ENCODE results near the gene STX11.
A peak's percentile ranks its signal among the peaks of the same experiment; 100 is the strongest.

Gene STX11

DNA sequence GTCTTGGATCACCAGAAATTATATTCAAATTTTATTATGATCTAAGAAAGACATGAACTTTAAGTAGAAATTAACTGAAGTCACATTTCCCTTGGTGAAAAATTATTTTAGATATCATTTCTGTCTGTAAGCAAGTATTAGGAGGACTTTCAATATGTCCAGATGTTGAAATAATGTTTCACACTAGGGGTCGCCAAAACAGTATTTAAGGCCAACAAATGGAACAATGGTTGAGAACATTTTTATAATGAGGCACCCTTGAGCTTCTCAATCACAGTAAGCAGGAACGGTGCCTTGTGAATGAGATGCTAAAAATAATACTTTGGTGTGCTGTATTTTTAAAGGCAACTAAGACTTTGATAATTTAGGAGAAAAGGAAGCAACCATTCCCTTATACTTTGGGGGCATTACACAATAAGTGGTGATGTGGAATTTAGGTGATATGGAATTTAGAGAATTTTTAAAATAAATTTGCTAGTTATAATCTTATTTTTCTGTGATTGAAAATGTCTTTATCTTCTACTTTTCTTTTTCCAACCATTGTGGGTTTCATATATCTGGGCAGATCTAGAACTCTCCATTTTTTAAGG lies 45.3 kb upstream of the STX11 start:
- DNase-seq = peak; percentile 63
- Histone ChIP-seq H3K4me1 (ENCODE audit: low read length) (no peaks in the 10 kb centered on the region), H3K9me2 (replicated peaks; ENCODE audit: insufficient read depth, low read length) (no peaks in the 10 kb centered on the region), H3K9me3 (replicated peaks; ENCODE audit: insufficient read depth, low read length) (no peaks in the 10 kb centered on the region), H3K4me3 (ENCODE audit: low read length) (no peak overlapping the region), H3K36me3 (replicated peaks; ENCODE audit: insufficient read depth, low read length) (no peaks in the 10 kb centered on the region), H3K9ac (ENCODE audit: low read length) (no peak overlapping the region), H4K20me1 (ENCODE audit: insufficient read depth, low read length) (no peaks in the 10 kb centered on the region), H3K4me2 (ENCODE audit: low read depth, low read length) (no peak overlapping the region), H3K79me2 (ENCODE audit: low read length) (no peaks in the 10 kb centered on the region), H3F3A (ENCODE audit: insufficient read depth, low read length) (no peaks in the 10 kb centered on the region), H3K27ac (ENCODE audit: low read length) (no peak overlapping the region), H2AFZ (ENCODE audit: low read length) (no peak overlapping the region), H3K27me3 (replicated peaks; ENCODE audit: insufficient read depth, low read length) (no peaks in the 10 kb centered on the region)
- TF ChIP-seq EZH2phosphoT487 (IDR thresholded peaks at IDR 0.05; ENCODE audit: low read length) (no peak), EZH2 (optimal IDR thresholded peaks at IDR 0.05; ENCODE audit: low read depth, low read length) (no peak)
- TF ChIP-seq, protein P1, sequence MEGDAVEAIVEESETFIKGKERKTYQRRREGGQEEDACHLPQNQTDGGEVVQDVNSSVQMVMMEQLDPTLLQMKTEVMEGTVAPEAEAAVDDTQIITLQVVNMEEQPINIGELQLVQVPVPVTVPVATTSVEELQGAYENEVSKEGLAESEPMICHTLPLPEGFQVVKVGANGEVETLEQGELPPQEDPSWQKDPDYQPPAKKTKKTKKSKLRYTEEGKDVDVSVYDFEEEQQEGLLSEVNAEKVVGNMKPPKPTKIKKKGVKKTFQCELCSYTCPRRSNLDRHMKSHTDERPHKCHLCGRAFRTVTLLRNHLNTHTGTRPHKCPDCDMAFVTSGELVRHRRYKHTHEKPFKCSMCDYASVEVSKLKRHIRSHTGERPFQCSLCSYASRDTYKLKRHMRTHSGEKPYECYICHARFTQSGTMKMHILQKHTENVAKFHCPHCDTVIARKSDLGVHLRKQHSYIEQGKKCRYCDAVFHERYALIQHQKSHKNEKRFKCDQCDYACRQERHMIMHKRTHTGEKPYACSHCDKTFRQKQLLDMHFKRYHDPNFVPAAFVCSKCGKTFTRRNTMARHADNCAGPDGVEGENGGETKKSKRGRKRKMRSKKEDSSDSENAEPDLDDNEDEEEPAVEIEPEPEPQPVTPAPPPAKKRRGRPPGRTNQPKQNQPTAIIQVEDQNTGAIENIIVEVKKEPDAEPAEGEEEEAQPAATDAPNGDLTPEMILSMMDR (IDR thresholded peaks at IDR 0.05; ENCODE audit: low read length) = peak; percentile 45

- Histone ChIP-seq H3F3A (ENCODE audit: insufficient read depth, low read length) (no peaks in the 10 kb centered on the region), H2AFZ (ENCODE audit: low read length) (no peak overlapping the region), H3K4me2 (ENCODE audit: low read depth, low read length) (no peak overlapping the region), H3K4me3 (ENCODE audit: low read length) (no peak overlapping the region), H3K4me1 (ENCODE audit: low read length) (no peaks in the 10 kb centered on the region), H3K27me3 (replicated peaks; ENCODE audit: insufficient read depth, low read length) (no peaks in the 10 kb centered on the region), H3K9me3 (replicated peaks; ENCODE audit: insufficient read depth, low read length) (no peaks in the 10 kb centered on the region), H3K9ac (ENCODE audit: low read length) (no peak overlapping the region), H3K27ac (ENCODE audit: low read length) (no peak overlapping the region), H3K36me3 (replicated peaks; ENCODE audit: insufficient read depth, low read length) (no peaks in the 10 kb centered on the region), H3K79me2 (ENCODE audit: low read length) (no peaks in the 10 kb centered on the region), H4K20me1 (ENCODE audit: insufficient read depth, low read length) (no peaks in the 10 kb centered on the region), H3K9me2 (replicated peaks; ENCODE audit: insufficient read depth, low read length) (no peaks in the 10 kb centered on the region)
- TF ChIP-seq, protein P1 (IDR thresholded peaks at IDR 0.05; ENCODE audit: low read length) = no peak
- no peak for TF ChIP-seq EZH2phosphoT487 (IDR thresholded peaks at IDR 0.05; ENCODE audit: low read length)
- no peak for TF ChIP-seq EZH2 (optimal IDR thresholded peaks at IDR 0.05; ENCODE audit: low read depth, low read length)
- no peak for DNase-seq
Measured at GRCh38 chr6:144106206-144106605, 44.1 kb upstream of the STX11 start.

- Histone ChIP-seq H3K27ac (ENCODE audit: low read length) (no peak overlapping the region), H2AFZ (ENCODE audit: low read length) (no peak overlapping the region), H3K9ac (ENCODE audit: low read length) (no peak overlapping the region), H3K9me2 (replicated peaks; ENCODE audit: insufficient read depth, low read length) (no peaks in the 10 kb centered on the region), H3K9me3 (replicated peaks; ENCODE audit: insufficient read depth, low read length) (no peaks in the 10 kb centered on the region), H3K4me1 (ENCODE audit: low read length) (no peaks in the 10 kb centered on the region), H3F3A (ENCODE audit: insufficient read depth, low read length) (no peaks in the 10 kb centered on the region), H3K4me2 (ENCODE audit: low read depth, low read length) (no peak overlapping the region), H3K79me2 (ENCODE audit: low read length) (no peaks in the 10 kb centered on the region), H3K4me3 (ENCODE audit: low read length) (no peak overlapping the region), H3K27me3 (replicated peaks; ENCODE audit: insufficient read depth, low read length) (no peaks in the 10 kb centered on the region), H3K36me3 (replicated peaks; ENCODE audit: insufficient read depth, low read length) (no peaks in the 10 kb centered on the region), H4K20me1 (ENCODE audit: insufficient read depth, low read length) (no peaks in the 10 kb centered on the region)
- DNase-seq = no peak
- TF ChIP-seq, protein P1 (IDR thresholded peaks at IDR 0.05; ENCODE audit: low read length) = no peak
- no peak for TF ChIP-seq EZH2phosphoT487 (IDR thresholded peaks at IDR 0.05; ENCODE audit: low read length)
- TF ChIP-seq EZH2 (optimal IDR thresholded peaks at IDR 0.05; ENCODE audit: low read depth, low read length) = no peak
Measured at GRCh38 chr6:144110210-144110609, 40.1 kb upstream of the STX11 start.
